ENCODE data around the gene DNAJB5.
"Not testable (repeated sequence)": the region's sequence is repeated elsewhere in the genome, so short reads cannot be mapped to it uniquely, and the experiment has no call there.

DNAJB5 gene

DNA sequence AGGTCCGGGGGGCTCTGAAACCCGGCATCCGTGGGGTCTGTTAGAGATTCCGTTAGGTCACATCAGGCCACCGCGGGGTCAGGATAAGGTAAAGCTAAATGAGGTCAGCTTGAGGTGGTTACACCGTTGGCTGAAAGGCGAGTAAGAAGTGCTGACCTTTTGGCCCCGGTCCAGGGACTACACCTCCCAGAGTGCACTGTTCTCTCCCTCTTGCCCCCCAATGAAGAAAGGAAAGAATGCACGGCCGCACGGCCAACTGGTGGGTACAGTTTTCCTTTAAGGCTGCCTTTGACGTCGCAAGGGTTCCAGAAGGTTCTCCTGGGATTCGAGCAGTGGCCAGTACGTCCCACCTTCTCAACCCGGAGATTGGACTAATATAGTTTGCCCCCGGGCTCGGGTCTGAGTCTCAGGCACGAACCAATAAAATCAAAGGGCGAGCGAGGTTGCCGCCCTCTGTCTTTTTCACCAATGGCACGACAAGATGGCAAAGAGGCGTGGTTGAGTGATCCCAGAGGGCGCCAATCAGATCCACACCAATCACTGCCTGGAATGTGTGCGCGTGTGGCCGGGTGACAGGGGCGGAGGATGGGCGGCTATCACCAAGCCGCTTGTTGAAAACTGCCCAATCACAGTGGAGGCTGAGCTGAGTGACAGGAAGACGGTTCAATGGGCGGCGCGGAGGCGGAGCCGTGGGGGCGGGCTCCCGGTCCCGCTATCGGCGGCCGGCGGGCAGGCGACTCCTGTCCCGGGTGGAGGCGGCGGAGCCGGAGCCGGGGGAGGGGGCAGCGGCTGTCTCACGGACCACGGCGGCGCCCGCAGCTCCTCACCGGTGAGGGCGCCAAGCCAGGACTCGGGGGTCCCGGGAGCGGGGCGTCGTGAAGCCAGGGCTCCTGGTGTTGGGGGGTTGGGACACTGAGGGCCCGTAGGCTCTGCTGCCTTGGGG lies at the start of gene DNAJB5:
TSS of gene DNAJB5 (plus strand) at position 743 of the 943 bp plus-strand sequence. CDS start 886 bp downstream, outside the sequence.
- DNase-seq, result peak; percentile 93

DNA sequence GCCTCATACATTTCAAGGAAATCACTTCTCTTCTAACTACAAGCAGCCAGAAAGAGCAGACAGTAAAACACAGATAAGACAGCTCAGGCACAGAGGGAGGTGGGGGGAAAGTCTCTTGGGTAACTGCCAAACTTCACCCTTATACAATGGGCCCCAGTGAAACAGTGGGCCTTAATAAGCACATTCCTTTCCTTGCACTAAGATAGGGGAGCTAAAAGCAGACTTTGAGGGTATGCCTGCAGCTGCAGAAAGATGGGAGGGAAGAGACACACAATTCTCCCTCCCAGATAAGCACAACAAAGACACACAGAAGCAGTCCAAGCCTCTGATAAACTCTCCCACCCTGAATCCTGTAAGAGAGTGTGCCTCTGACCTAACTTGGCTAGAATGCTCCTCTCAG lies 49.6 kb upstream of the DNAJB5 start:
- DNase-seq, result not testable (repeated sequence)

DNA sequence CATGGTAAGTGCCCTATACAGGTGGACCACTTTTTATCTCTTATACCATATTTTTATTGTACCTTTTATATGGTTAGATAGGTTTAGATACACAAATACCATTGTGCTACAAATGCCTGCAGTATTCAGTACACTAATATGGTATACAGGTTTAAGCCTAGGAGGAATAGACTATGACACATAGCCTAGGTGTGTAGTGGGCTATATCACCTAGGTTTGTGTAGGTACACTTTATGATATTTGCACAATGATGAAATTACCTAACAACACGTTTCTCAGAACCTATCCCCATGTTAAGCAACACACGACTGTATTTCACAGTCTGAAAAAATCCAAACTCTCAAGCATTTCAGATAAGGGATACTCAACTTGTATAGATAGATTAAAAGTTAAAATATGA lies 41.1 kb upstream of the DNAJB5 start:
- DNase-seq, result no peak

DNA sequence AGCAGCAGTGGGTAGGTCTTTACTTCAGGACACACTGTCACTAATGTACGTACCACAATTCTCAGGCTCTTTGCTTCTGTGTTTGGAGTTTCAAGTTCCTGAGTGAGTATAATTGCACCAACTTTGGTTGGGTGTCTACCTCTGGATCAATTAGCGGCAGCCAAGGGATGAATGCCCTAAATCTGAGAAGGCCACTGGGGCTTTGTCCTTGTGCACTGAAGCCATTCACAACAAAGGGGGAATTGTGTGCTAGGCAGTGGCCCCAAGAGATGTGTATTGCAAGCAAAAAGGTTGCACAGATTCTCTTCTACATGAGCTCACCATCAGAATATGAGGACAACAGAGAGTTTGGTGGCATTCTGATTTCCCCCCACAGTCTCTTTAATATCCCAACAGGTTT lies 35.3 kb upstream of the DNAJB5 start:
- DNase-seq, result no peak

DNA sequence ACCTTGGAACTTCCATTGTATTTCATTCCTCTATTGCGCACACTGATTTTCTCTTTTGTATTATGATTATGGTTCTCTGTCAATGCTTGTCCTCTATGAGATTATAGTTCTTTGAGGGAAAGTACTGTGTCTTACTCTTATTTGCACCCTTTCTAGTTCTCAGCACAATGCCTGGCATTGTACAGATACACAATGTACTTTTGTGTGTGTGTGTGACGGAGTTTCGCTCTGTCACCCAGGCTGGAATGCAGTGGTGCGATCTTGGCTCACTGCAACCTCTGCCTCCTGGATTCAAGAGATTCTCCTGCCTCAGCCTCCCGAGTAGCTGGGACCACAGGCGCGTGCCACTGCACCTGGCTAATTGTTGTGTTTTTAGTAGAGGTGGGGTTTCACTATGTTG lies 33.5 kb upstream of the DNAJB5 start:
- not testable (repeated sequence) for DNase-seq

DNA sequence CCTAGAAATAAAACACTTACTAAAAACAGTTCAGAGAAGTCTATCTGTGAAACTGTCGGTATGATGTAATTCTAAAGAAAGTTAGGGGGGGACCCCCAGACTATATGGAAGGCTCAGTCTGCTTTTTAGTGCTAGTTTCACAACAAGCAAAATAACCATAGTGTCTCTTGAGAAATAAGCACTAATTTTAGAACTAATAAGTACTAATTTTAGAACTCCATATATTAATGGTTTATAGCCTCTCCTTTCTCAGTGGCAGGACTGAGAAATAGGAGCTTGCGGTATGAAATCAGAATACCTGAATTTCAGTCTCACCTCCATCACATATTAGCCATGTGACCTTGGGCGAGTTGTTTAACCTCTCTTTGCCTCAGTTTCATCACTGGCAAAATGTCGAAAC lies 32.9 kb upstream of the DNAJB5 start:
- no peak for DNase-seq

DNA sequence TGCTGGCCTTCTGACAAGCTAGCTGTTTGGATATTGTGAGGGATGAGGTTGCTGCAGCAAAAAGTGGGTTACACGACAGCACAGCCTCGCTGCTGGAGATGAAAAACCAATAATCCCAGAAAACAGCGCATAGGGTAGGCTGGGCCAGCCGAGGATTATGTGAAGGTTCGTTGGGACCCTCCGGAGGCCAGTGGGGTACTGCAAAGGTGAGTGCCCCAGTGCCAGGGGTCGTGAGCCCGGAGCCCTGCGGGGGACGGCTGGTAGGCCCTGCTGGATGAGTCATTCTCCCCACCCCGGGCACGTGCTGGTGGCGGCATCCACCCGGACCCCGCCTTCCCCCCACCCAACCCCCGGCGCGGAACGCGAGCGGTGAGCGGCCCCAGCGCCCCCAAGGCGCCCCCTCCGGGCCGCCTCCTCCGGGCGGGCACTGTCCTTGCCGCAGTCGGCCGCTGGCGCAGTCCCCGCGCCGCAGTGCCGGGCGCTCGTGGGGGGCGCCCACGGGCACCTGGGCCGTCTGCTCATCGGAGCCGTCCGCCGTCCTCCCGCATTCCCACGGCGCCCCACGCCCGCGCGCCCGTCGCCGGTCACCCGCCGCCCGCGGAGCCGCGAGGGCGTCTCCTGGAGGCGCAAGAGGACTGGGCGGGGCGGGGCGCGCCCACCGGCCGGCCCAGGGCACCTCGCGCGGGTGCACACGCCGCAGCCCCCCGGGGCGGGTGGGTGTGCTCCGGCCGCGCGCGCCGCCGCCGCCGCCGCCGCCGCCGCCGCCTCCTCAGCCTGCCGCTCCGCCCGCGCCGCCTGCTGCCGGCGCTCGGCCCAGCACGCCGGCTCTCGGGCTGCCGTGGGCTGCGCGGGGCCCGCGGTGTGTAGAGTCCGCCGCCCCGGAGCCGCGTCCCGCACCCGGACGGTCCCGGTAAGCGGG lies 31.8 kb upstream of the DNAJB5 start, which contains the start of gene PHF24:
TSS of gene PHF24 (plus strand) at position 794 of the 919 bp plus-strand sequence. CDS start 13,014 bp downstream, outside the sequence.
- no peak for DNase-seq

DNA sequence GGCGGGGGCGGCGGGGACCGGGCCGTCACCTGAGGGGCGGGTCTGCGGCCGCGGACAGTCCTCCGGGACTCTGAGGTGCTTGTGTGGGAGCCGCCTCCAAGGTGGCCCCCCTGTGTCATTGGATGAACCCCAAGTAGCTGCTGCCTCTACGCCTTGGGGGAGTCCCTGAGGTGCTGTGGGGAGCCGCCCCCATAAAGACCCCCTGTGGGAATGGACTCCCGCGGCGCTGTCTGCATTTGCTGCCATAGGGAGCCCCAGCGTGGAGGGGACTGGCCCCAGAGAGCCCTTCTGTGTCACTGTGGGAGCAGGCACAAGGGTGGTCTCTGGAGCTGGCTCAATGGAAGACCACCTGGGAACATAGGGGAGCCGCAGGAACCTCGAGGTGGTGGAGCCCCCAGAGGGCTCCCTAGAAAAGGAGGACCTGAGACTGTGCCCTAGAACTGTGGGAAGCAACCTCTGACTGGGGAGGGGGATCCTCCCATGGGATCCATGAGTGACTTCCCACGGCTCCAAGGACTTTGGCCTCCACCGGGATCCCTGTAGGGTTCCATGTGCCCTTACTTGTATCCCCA lies 31.0 kb upstream of the DNAJB5 start:
- no peak for DNase-seq

DNA sequence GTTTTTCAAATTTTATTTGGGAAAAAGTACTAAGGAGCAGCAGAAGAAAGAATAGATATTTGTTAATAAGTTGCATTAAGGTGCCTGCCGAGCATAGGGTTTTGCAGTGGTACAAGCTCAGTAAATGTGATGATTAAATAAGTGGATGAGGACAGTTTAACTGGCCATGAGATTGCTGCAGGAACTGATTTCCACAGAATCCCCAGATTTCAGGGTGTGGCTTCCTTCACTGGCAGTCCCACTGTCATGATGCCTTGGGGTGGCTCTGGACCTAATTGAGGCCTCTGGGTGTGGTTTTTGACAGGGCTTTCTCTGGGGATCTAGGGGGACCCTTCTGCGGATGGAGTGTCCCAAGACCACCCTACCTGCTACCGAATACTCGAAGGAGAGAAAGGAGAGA lies 30.1 kb upstream of the DNAJB5 start:
- no peak for DNase-seq

DNA sequence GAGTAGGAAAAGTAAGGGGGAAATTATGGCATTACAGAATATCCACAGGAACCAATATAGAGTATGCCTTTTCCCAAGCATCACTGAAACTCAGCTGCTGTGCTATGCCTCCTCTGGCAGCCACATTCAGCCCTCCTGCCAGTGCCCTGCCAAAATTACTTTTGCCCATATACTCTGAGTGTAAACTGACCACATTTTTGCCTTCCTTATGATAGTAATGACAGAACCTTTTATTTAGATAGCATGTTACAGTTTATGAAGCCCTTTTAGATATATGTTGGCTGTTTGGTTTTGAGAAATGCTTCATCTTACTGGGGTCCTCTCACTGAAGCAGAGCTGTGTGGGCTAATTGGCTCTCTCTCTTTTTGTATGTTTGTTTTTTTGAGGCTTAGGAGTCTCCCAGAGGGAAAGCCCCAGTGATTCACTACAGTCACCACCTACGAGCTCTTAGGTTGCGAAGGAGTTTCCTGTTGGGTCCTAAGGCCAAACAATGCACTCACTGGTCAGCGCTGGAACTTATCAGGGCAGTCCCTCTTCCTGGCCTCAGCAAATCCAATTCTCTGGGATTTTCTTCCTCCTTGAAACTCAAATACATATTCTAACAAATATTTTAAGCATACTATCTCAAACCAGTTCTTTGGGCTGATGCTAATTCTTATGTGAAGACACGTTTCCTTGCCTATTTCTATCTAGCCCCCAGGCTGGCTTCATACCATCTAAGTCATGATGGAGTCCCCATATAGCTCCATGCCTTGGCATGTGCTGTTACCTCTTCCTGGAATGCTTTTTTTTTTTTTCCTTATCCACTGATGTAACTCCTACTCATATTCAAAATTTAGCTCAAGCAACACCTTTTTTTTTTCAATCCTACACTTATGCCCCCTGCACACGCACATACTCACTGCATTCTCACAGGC lies 27.7 kb upstream of the DNAJB5 start:
- DNase-seq, result no peak

DNA sequence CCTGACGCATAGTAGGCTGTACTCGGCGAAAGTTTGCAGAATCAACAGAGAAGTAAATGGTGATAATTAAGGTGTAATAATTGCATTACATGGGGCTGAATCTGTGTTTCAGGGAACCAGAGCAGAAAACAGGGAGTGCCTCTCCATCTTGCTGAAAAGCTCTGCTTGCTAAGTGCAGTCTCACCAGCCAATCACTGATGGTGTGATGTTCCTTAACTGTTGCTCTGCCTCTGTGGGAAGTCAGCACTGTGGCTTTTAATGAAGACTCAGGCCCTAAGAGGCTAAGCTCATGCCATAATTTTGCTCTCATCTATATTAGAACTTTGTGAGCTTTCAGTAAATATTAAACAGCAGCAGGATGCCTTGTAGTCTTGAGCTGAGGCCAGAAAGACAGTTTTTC lies 27.0 kb upstream of the DNAJB5 start:
- DNase-seq, result no peak

DNA sequence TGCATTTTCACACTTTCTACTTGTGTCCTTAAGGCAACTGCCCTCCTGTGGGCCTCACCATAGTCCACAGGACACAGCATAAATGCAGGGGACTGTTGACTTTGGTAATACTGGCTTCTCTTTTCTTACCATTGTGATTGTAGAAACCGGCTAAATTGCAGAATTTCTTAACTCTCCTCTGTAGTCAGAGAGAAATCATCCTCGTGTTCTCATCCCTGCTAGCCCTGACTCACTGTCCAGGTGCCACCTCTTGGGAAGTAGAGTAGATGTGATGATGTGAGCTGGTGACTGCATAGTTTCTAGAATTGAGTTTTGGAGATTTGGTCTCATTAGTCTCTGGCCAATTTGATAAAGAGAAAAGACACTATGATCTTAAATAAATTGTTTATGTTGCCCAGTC lies 26.0 kb upstream of the DNAJB5 start:
- DNase-seq, result no peak

DNA sequence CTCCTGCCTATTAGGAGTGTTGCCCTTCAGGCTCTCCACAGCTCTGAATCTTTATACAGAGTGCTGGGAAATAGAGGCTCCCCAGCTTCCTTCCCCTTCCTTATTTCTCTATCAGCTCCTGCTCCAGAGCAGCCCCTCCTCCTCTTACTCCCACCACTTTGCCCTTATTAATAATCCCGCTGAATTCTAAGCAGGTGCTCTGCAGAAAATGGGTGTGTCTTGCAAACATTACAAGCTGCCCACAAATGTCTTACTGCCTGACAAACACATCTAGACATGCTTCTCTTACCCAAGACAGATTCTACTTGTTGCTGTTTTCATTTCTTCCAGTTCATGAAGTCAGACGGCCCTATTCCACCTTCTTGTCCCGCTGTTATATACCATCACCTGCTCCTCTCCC lies 25.1 kb upstream of the DNAJB5 start:
- no peak for DNase-seq

DNA sequence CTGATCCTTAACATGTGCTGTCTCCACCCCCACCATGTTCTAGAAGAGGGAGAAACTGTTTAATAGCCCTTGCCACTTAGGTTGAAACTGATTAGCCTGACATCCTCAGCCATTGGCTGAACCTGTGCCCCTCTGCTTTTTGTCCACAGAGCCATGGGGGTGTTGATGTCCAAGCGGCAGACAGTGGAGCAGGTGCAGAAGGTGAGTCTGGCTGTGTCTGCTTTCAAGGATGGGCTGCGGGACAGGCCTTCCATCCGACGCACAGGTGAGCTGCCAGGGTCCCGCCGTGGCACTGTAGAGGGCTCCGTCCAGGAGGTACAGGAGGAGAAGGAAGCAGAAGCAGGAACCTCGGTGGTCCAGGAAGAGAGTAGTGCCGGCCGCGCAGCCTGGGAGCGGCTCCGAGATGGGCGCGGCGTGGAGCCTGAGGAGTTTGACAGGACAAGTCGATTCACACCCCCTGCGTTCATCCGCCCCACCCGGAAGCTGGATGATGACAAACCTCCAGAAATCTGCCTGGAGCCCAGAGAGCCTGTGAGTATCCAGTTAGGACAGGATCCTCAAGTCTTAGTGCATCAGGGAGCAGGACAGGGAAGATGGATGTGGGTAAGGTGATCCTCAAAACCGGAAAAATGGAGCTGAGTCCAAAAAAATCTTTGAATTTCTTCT lies 18.3 kb upstream of the DNAJB5 start:
- no peak for DNase-seq

DNA sequence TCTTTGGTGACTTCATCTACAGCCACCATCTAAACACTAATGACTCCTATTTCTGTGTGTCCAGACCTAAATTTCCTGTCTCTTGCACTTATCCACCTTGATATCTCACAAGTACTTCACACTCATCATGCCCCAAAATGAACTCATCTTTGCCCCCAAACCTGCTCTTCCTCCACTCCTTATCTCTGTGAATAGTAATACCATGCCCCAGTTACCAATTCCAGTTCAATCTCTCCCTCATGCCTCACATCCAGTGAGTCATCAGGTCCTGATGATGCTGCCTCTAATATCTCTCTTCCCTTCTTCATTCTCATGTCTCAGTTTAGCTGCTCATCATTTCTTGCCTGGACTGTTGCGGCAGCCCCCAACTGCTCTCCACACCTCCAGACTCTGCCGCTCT lies 14.9 kb upstream of the DNAJB5 start:
- DNase-seq, result no peak

DNA sequence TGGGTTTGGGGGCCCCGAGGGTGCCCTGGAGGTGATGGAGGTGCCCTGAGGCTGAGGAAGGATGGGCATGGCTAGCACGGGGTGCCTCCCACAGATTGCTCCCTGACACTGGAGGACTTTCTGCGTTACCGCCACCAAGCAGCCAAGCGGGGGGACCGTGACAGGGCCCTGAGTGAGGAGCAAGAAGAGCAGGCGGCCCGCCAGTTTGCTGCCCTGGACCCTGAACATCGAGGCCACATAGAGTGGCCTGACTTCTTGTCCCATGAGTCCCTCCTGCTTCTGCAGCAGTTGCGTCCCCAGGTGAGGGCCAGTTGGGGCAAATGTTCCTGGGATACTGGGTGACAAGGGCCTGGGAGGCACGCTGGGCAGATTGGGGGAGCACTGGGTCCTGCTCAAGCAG lies 13.1 kb upstream of the DNAJB5 start:
- DNase-seq, result no peak

DNA sequence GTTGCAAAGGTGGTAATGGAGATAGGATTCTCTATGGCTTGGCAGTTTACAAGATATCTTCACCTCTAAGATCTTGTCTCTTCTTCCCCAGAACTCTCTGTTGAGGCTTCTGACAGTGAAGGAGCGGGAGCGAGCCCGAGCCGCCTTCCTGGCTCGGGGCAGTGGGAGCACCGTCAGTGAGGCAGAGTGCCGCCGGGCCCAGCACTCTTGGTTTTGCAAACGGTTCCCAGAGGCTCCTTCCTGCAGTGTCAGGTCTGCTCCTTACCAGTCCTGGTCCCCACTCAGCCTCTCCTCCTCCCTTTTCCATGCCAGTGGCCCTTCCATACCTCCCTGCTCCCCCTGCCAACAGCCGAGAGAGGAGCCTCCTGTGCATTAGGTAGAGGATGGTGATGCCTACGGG lies 12.6 kb upstream of the DNAJB5 start:
- DNase-seq, result no peak

DNA sequence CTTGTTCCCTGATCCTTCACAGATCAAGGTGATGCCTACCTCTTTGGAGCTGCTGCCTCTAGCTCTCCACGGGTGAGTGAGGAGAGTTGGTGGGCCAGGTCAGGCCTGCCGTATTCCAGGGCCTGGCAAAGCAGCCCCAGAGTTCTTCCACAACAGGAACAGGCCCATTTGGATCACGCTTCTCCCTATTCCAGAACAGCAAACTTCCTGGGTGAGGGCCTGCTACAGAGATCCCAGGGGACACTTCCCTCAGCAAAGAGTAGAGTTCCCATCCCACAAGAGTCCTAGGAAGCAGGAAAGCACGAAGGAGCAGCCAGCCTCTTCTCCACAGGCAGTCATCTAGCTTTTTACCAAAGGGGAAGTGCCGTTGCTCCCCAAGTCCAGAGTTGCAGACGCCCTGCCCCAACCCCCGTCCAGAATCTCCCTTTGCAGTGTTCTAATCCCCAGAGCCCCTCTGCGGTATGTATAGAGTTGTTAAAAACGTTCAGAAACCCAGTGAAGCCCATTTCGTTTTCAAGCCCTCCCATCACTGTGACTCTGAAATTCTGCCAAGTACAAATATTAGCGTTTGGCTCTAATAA lies 9.3 kb upstream of the DNAJB5 start:
- no peak for DNase-seq

DNA sequence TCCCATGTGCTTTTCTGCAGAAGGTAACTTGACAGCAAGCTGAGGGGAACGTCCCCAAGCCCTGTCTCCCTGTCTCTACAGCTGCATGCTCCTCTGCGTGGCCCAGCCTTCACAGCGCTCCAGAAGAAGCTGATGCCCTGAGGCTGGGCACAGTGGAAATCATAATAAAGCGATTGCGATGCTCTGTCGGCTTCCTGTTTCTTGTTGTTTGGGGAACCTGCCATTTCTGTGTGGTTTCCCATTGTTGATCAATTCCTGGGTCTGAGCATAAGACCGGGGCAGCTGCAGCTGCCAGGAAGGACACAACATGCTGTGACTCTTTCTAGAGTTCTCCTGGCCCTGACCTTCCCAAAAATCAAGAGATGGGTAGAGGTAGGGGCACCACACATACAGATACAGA lies 7.2 kb upstream of the DNAJB5 start:
- no peak for DNase-seq

DNA sequence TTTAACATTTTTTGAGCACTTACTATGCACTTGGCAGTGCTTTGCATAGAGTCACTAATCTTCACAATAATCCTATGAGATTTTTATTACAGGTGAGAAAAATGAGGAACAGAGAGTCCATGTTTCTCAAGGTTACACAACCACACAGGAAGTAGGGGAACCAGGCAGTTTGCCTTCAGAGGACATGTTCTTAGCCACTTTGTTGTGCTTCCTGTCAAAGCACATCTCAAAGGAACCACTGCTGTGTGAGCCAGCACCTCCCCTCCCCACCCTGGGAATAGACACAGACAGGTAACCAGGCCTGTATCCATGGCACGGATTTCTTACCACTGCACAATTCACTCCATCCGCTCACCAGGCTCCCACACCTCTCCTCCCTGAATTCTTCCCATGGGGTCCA lies 6.3 kb upstream of the DNAJB5 start:
- DNase-seq, result no peak

DNA sequence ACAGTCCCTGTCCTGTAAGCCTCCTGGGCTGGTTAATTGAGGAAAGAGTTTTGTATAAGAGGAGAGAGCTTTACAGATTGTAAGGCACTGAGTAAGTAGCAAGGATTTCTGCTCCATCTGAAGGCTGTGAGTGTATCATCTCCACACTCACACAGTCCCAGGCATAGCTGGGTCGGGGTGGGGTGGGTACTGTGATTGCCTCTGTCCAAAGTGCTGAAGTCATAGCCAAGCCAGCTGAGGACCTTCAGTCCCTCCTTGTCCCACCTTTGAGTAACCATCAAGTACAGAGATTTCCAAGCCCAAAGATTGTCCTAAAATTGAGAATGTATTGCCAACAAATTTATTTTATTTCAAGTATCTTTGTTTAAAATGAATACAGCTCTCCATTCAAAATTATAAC lies 5.5 kb upstream of the DNAJB5 start:
- no peak for DNase-seq

Data from GDM1 (cell line).